HepG2 (cell line): Measurements from ENCODE around the gene MATK. TPM values are rescaled to one million over a fixed set of nuclear protein-coding genes. Genes with fewer than 3 reads are reported as not detected.

Experiments
- ATAC-seq: fragments of 200-7000 bp; cut with Tn5 transposase; 3 replicates; pipeline ENCODE4 v1.9.1; 2020; ENCODE audit warnings: mild to moderate bottlenecking, moderate library complexity
- BruUV-seq: library from RNA; stranded (reverse); fragments of 400-500 nt; replicated peaks from 2 replicates; lab custom pipeline; 2021; lab: Mats Ljungman, UMichigan
- CTCF ChIA-PET: fragments of 300-600 bp; formaldehyde crosslinking; extraction: SDS; loops from one replicate; lab custom pipeline; 2021; ENCODE audit warnings: low total read pairs, inconsistent platforms, low intra/inter-chr PET ratio; lab: Yijun Ruan, JAX
- POLR2A ChIA-PET: fragments of 350-600 bp; sonication (Branson Sonifier 250); formaldehyde crosslinking; loops from one replicate; lab custom pipeline; 2020; ENCODE audit warnings: antibody characterized with exemption, inconsistent platforms; lab: Yijun Ruan, JAX
- DNase-seq: peaks from one replicate; pipeline ENCODE4 v3.0.0-alpha.2; 2015; ENCODE audit warnings: low spot score
- FAIRE-seq: peaks from 3 replicates; lab custom pipeline; 2011; peaks lifted over from hg19 to GRCh38; lab: Jason Lieb, UNC
- H2AFZ ChIP-seq: one replicate; pipeline ENCODE4 v1.6.1; 2011; ENCODE audit warnings: low read length, inconsistent platforms
- H3K27ac ChIP-seq: fragments of 300-600 bp; 3 replicates; pipeline ENCODE4 v1.8.0; 2011; ENCODE audit warnings: mixed run types, mild to moderate bottlenecking, mixed read lengths, low read length, inconsistent platforms; ENCODE audit not compliant: insufficient read depth; ENCODE audit errors: extremely low read length
- H3K27me3 ChIP-seq, 2 experiments: fragments of 200-600 bp in 1 of 2; 2 replicates in 1 of 2; 3 replicates in 1 of 2; pipeline versions ENCODE4 v1.6.0 to v1.8.0; 2011; ENCODE audit warnings: low read length in 2 of 2, mild to moderate bottlenecking in 2 of 2, moderate library complexity in 2 of 2, inconsistent platforms in 1 of 2; ENCODE audit not compliant: insufficient read depth in 2 of 2, control insufficient read depth in 1 of 2
- H3K36me3 ChIP-seq, 2 experiments: fragments of 200-600 bp in 1 of 2; replicated peaks in 1 of 2; 2 replicates in 1 of 2; 3 replicates in 1 of 2; pipeline versions ENCODE4 v1.5.1 to v1.8.0; 2011; ENCODE audit warnings: low read length in 2 of 2, inconsistent platforms in 1 of 2; ENCODE audit not compliant: insufficient read depth in 2 of 2, control insufficient read depth in 1 of 2
- H3K4me1 ChIP-seq: 2 replicates; pipeline ENCODE4 v1.5.1; 2012; ENCODE audit warnings: low read length, inconsistent platforms; ENCODE audit not compliant: insufficient read depth
- H3K4me2 ChIP-seq: 2 replicates; pipeline ENCODE4 v1.6.0; 2011; ENCODE audit warnings: low read depth, low read length, inconsistent platforms
- H3K4me3 ChIP-seq, 3 experiments: fragments of 200-600 bp in 1 of 3; sonication (generic), shearing (Covaris generic) in 1 of 3; replicated peaks in 1 of 3; 2 replicates each; pipeline ENCODE4 v1.5.1; 2011 to 2016; ENCODE audit warnings: low read length in 3 of 3, inconsistent platforms in 2 of 3, low read depth in 2 of 3, mild to moderate bottlenecking in 2 of 3, control low read depth in 1 of 3, mixed read lengths in 1 of 3; ENCODE audit not compliant: insufficient read depth in 1 of 3
- H3K79me2 ChIP-seq: one replicate; pipeline ENCODE4 v1.6.1; 2011; ENCODE audit warnings: low read length, inconsistent platforms; ENCODE audit not compliant: insufficient read depth
- H3K9ac ChIP-seq: 2 replicates; pipeline ENCODE4 v1.6.0; 2011; ENCODE audit warnings: mild to moderate bottlenecking, low read depth, low read length, inconsistent platforms; ENCODE audit not compliant: insufficient read depth
- H3K9me3 ChIP-seq: 2 replicates; pipeline ENCODE4 v1.5.1; 2012; ENCODE audit warnings: mild to moderate bottlenecking, low read length
- H4K20me1 ChIP-seq: 2 replicates; pipeline ENCODE4 v1.6.0; 2011; ENCODE audit warnings: inconsistent platforms, mild to moderate bottlenecking, low read length, moderate library complexity; ENCODE audit not compliant: insufficient read depth
- CSRNP2 ChIP-seq: sonication (generic); formaldehyde crosslinking; conservative IDR thresholded peaks from 2 replicates; pipeline ENCODE4 v1.8.0; 2022; ENCODE audit warnings: low read depth, missing genetic modification reagents
- E2F5 ChIP-seq: sonication (generic); formaldehyde crosslinking; conservative IDR thresholded peaks from 2 replicates; pipeline ENCODE4 v1.4.0; 2020; ENCODE audit warnings: missing genetic modification reagents
- NFE2L2 ChIP-seq: fragments of 150-350 bp; IDR thresholded peaks from 2 replicates; pipeline ENCODE4 v1.6.1; 2014; ENCODE audit warnings: low read length
- POGZ ChIP-seq: sonication (generic); formaldehyde crosslinking; IDR thresholded peaks from 2 replicates; pipeline ENCODE4 v1.4.0; 2020; ENCODE audit warnings: mild to moderate bottlenecking, missing genetic modification reagents
- RBM22 ChIP-seq: fragments of 200-400 bp; formaldehyde crosslinking; optimal IDR thresholded peaks from 2 replicates; pipeline ENCODE3; 2017; ENCODE audit warnings: mild to moderate bottlenecking, low read length, moderate library complexity
- SIN3B ChIP-seq: fragments of 150-350 bp; IDR thresholded peaks from 2 replicates; pipeline ENCODE4 v1.6.1; 2014; ENCODE audit warnings: low read length
- SRSF9 ChIP-seq: fragments of 200-400 bp; formaldehyde crosslinking; IDR thresholded peaks from 2 replicates; pipeline ENCODE4 v1.6.1; 2018; ENCODE audit warnings: borderline replicate concordance, mild to moderate bottlenecking, low read depth, low read length; ENCODE audit not compliant: insufficient read depth, poor library complexity, severe bottlenecking
- SYNCRIP ChIP-seq: fragments of 200-400 bp; formaldehyde crosslinking; IDR thresholded peaks from 2 replicates; pipeline ENCODE4 v1.6.1; 2018; ENCODE audit warnings: mild to moderate bottlenecking, low read depth, low read length; ENCODE audit not compliant: insufficient read depth
- TMF1 ChIP-seq: sonication (generic); formaldehyde crosslinking; IDR thresholded peaks from 2 replicates; pipeline ENCODE4 v1.8.1; 2022; ENCODE audit warnings: low read depth, missing genetic modification reagents
- TRIM24 ChIP-seq: sonication (generic); formaldehyde crosslinking; IDR thresholded peaks from 2 replicates; pipeline ENCODE4 v1.8.0; 2022; ENCODE audit warnings: mild to moderate bottlenecking, missing genetic modification reagents
- ZBTB3 ChIP-seq: sonication (generic); formaldehyde crosslinking; IDR thresholded peaks from 2 replicates; pipeline ENCODE4 v1.4.0; 2020; ENCODE audit warnings: low read depth, mild to moderate bottlenecking, moderate library complexity, missing genetic modification reagents, borderline replicate concordance
- ZNF124 ChIP-seq: sonication (generic); formaldehyde crosslinking; IDR thresholded peaks from 2 replicates; pipeline ENCODE4 v1.4.0; 2020; ENCODE audit warnings: missing genetic modification reagents
- ZNF781 ChIP-seq: sonication (generic); formaldehyde crosslinking; IDR thresholded peaks from 2 replicates; pipeline ENCODE4 v1.5.1; 2020; ENCODE audit warnings: borderline replicate concordance, mild to moderate bottlenecking, missing genetic modification reagents; ENCODE audit errors: not compliant biosample characterization
- ZSCAN30 ChIP-seq: sonication (generic); formaldehyde crosslinking; IDR thresholded peaks from 2 replicates; pipeline ENCODE4 v1.5.0; 2020; ENCODE audit warnings: mild to moderate bottlenecking, missing genetic modification reagents
- WGBS: methylation state at CpG from one replicate; pipeline ENCODE4 v1.1.6; 2017; ENCODE audit warnings: low lambda C conversion rate; 5-methylcytosine and 5-hydroxymethylcytosine counted together
- in situ Hi-C: cut with HindIII; loops from 2 replicates; pipeline ENCODE4 v1.10.0; 2017; ENCODE audit warnings: low pct_unique_long_range_greater_than_20kb; ENCODE audit not compliant: extremely low pct_ligation_motif_present
- intact Hi-C: fragments of 100-400 bp; cut with micrococcal nuclease; formaldehyde crosslinking; loops from one replicate; pipeline ENCODE4 v1.10.0; 2022; ENCODE audit not compliant: unreplicated experiment
- polyA plus RNA-seq, 8 experiments: library from polyadenylated mRNA; depleted of rRNA in 3 of 8; stranded (reverse) in 7 of 8; unstranded in 1 of 8; fragments of >200 nt; fragmentation: Illumina TruSeq in 4 of 8; extraction: Trizol in 4 of 8; gene quantifications; 2 replicates each; pipeline versions ENCODE4 v1.2.1 to v1.2.3, GENCODE V29; 2011 to 2016; ENCODE audit warnings: low read depth in 4 of 8, missing spikeins in 1 of 8, mixed read lengths in 1 of 8; ENCODE audit not compliant: insufficient read depth in 1 of 8
- total RNA-seq, 5 experiments: library from RNA; depleted of rRNA; stranded (reverse); fragments of >200 nt; fragmentation: Illumina TruSeq; extraction: Trizol; gene quantifications; 2 replicates each; pipeline ENCODE4 v1.2.3, GENCODE V29; 2016; ENCODE audit warnings: low read depth in 1 of 5

The MATK gene
- total and polyA plus RNA-seq, 2 of the 13 experiments (the other 11 are each of a cell fraction or from before 2014, with no cell fraction given) = 0.09 TPM; not detected in 1

GRCh38 chr19:3790941-3791340 lies 4.8 kb upstream of the MATK start:
- no peak overlapping the region for H3K4me3 ChIP-seq
- no TSS peak for BruUV-seq
- TF ChIP-seq E2F5 (no peak), CSRNP2 (CRISPR knock-in tag) (no peak), RBM22 (no peak), SIN3B (no peak), SRSF9 (no peak), TRIM24 (no peak), ZNF124 (CRISPR knock-in tag) (no peak), NFE2L2 (no peak), ZBTB3 (CRISPR knock-in tag) (no peak), ZNF781 (CRISPR knock-in tag) (no peak), TMF1 (no peak), SYNCRIP (no peak), ZSCAN30 (no peak), POGZ (no peak)
- no peaks in the 10 kb centered on the region for H3K36me3 ChIP-seq
- no peak overlapping the region for H2AFZ ChIP-seq
- ATAC-seq = no peak
- WGBS = 38% methylated on average over 7 of the region's 7 CpGs
- POLR2A ChIA-PET = no interaction called here
- H3K27ac ChIP-seq = no peak overlapping the region
- CTCF ChIA-PET = no interaction called here
- H3K4me1 ChIP-seq = no peaks in the 10 kb centered on the region
- H3K79me2 ChIP-seq = no peaks in the 10 kb centered on the region
- H4K20me1 ChIP-seq = no peaks in the 10 kb centered on the region
- H3K9ac ChIP-seq = no peak overlapping the region
- no peak overlapping the region for H3K4me2 ChIP-seq
- intact Hi-C loops (no loop called here), in situ Hi-C loops (no loop called here)
- no peak for DNase-seq
- no peak for FAIRE-seq
- H3K27me3 ChIP-seq = peaks cover 4 to 14% of the 10 kb centered on the region in 2 experiments; a peak in 4 of 5 replicates
- H3K9me3 ChIP-seq = no peaks in the 10 kb centered on the region
